Pons (tissue), 1 donor: Measurements from ENCODE around the gene GCNT2.
"Not testable (repeated sequence)": the region's sequence is repeated elsewhere in the genome, so short reads cannot be mapped to it uniquely, and the experiment has no call there.

Experiments
- DNase-seq: peaks from one replicate; pipeline ENCODE4 v3.0.0-alpha.2; 2016; ENCODE audit warnings: low spot score

The GCNT2 gene

GRCh38 chr6:10514049-10514780 is 6.9 kb upstream of the GCNT2 start:
- DNase-seq: no peak

DNA sequence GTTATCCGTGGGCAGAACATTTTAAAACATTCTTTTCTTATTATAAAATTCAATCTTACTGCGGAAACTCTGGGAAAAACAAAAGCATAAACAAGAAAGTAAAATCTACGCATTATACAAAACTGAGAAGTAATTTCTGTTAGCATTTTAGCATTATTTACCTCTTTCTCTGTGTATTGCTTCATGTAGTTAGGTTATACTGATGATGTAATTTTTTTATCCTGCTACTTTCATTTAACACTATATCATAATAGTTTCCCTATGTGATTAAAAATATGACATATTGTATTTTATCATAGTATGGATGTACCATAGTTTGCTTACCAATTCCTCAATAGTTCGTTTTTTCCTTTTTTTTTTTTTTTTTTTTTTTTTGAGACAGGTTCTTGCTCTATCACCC is 4.2 kb upstream of the GCNT2 start:
- no peak for DNase-seq

- peak; percentile 37 for DNase-seq
These were observed 2.4 kb upstream of the GCNT2 start for GRCh38 chr6:10518557-10519407.

DNA sequence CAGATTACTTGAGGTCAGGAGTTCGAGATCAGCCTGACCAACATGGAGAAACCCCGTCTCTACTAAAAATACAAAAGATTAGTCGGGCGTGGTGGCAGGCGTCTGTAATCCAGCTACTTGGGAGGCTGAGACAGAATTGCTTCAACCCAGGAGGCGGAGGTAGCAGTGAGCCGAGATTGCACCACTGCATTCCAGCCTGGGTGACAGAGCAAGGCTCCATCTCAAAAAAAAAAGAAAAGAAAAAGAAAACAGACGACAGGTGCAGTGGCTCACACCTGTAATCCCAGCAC is 1.8 kb upstream of the GCNT2 start:
- not testable (repeated sequence) for DNase-seq

- DNase-seq: no peak
These were observed 683 bp upstream of the GCNT2 start for GRCh38 chr6:10520468-10520867.

DNA sequence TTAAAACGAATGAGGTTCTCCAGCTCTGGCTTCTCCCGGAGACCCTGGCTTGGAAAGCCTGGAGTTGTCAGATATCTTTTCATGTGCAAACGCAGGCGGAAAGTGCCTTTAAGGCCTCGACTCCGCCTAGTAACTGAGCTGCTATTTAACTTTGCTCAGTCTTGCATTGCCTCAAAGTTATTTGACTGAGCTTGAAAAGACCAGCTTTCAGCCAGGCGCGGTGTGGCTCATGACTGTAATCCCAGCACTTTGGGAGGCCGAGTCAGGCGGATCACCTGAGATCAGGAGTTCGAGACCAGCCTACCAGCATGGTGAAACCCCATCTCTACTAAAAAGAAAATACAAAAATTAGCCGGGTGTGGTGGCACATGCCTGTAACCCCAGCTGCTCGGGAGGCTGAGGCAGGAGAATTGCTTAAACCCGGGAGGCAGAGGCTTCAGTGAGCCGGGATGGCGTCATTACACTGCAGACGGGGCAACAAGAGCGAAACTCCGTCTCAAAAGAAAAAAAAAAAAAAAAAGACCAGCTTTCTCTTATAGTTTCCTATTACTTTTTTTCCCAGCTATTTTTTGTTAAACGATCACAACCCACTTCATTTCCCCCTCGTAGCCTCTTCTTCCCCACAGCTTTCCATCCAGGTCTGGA is 1.9 kb downstream of the GCNT2 start:
- DNase-seq: no peak

DNA sequence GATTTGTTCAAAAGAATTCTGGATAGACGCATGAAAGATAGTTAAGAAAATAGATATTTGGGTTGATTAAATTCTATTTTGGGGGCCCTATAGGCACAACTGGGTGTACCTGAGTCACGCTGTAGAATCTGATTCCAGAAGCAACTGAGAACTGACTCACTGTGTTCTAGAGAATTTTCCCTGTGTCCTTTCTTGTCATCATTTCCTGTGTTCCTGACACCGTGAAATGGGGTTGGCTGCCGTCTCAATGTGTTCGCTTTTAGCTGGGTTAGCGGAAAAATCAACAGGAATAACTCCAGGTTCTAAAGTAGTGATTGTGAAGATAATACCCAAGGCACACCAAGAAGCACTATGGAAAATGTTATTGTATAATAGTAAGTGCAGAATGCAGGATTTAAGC is 5.0 kb downstream of the GCNT2 start:
- DNase-seq: no peak

- peak; percentile 48 for DNase-seq
These were observed 7.2 kb downstream of the GCNT2 start for GRCh38 chr6:10528158-10528981.

- no peak for DNase-seq
These were observed 8.2 kb downstream of the GCNT2 start for GRCh38 chr6:10529231-10529801.

- DNase-seq: not testable (repeated sequence)
These were observed 8.8 kb downstream of the GCNT2 start for GRCh38 chr6:10529828-10530374.

GRCh38 chr6:10531503-10531902 is 10.4 kb downstream of the GCNT2 start:
- DNase-seq: peak; percentile 78

DNA sequence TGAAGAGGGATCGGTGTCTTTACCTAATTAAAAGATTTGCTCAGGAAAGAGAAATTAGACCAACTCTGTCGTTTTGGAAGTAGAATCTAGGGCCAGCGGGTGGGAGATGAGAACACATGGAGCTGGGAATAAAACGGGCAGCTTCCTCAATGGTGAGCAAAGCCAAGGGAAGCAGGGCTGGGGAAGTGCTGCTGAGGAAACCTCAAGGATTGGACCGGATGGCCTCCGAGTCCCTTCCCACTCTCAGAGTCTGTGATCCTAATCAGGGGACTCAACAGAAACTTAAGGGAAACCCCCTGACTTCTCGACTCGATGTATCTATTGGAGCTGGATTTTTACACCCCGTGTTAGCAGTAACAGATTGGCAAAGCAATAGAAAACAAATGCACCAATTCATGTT is 10.8 kb downstream of the GCNT2 start:
- DNase-seq: no peak

DNA sequence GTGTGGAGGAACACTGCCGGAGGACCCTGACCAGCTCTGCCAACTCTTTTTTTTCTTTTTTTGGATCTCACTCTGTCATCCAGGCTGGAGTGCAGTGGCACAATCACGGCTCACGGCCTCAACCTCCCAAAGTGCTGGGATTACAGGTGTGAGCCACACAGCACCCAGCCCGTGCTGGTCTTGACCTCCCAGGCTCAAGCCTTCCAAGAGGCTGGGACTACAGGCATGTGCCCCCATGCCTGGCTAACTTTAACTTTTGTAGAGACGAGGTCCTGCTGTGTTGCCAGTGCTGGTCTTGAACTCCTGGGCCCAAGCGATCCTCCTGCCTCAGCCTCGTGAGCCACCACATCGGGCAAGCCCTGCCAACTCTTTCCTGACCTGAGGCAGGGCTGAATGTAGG is 11.2 kb downstream of the GCNT2 start:
- no peak for DNase-seq

GRCh38 chr6:10534419-10534762 is 13.2 kb downstream of the GCNT2 start:
- DNase-seq: no peak

GRCh38 chr6:10535193-10535592 is 14.0 kb downstream of the GCNT2 start:
- DNase-seq: no peak

DNA sequence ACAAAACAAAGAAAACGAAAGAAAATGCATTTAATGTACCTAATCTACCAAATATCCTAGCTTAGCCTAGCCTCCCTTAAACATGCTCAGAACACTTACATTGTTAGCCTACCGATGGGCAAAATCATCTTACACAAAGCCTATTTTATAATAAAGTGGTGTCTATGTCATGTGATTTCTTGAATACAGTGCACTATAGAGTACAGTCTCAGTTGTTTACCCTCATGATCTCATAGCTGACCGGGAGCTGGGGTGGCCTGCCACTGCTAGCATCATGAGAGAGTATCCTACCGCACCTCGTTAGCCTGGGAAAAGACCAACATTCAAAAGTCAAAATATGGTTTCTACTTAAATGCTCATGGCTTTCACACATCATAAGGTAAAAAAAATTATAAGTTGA is 16.6 kb downstream of the GCNT2 start:
- no peak for DNase-seq

GRCh38 chr6:10540073-10540746 is 19.1 kb downstream of the GCNT2 start:
- no peak for DNase-seq

DNA sequence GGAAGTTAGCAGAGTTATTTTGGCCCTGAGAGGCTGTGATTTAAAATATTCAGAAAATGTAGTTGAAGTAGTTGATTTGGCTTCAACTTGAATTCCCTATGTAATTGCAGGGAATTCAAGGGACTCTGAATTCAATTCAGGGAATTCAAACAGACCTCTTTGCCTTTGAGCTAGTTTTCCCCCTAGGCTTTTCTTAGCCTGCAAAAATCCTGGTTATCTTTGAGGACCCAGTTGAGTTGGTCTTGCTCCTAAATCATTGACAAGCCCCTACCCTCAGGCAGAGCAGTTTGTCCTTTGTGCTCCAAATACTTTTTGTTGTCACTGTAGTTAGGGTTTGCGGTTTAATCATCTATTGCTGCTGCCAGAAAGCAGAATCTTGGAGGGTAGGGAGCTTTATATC is 20.4 kb downstream of the GCNT2 start:
- DNase-seq: no peak

DNA sequence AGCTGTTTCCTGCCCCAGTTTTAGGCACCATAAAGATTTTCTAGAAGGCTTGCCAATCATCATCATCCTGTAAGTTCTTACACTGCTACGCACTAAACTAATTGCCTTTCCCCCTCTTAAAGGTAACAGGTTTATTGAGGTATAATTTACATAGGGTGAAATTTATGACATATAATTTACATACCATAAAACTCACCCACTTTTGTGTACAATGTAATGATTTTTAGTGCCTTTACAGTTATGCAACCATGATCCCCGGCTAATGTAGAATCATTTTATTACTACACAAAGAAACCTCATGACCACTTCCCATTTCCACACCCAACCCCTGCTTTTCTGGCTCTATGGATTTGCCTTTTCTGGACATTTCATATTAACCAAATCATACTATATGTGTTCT is 21.1 kb downstream of the GCNT2 start:
- no peak for DNase-seq

GRCh38 chr6:10543488-10543887 is 22.3 kb downstream of the GCNT2 start:
- no peak for DNase-seq

- no peak for DNase-seq
These were observed 24.3 kb downstream of the GCNT2 start for GRCh38 chr6:10545482-10545881.
